ENCODE data around the gene LIM2.

Gene LIM2

DNA sequence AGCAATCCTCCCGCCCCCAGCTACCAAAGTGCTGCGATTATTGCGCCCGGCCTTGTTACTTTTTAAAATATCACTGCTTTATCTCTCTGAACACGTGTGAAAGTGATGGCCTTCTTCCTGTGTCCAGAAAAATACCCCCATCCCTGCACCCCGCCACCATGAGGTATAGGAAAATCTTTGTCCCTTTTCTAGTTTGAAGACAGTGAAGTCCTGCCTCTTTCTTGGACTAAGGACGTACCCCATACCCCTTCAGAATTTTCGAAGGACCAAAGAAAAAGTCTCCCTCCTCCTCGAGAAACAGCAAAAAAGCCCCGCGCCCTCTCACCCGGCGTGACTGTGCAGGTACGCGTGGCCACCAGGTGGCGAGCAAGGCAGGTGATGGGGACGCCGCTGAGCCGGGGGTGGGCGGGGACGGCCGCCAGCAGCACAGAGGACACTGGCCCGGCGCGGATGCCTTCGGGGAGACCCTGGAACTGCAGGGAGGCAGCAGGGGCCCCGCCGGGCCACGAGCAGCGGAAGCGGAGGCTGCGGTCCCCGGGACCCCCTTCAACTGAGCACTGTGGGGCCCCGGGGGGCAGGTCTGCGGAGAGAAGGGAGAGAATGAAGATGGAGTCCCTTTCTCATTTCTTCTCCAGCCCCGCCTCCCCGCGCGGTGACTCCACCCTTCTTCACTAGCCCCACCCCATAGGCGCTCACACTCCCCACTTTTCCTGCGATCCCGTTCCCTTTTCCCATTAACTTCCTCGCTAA lies 49.0 kb downstream of the LIM2 start:
- DNase-seq, result peak; percentile 75 to 81

DNA sequence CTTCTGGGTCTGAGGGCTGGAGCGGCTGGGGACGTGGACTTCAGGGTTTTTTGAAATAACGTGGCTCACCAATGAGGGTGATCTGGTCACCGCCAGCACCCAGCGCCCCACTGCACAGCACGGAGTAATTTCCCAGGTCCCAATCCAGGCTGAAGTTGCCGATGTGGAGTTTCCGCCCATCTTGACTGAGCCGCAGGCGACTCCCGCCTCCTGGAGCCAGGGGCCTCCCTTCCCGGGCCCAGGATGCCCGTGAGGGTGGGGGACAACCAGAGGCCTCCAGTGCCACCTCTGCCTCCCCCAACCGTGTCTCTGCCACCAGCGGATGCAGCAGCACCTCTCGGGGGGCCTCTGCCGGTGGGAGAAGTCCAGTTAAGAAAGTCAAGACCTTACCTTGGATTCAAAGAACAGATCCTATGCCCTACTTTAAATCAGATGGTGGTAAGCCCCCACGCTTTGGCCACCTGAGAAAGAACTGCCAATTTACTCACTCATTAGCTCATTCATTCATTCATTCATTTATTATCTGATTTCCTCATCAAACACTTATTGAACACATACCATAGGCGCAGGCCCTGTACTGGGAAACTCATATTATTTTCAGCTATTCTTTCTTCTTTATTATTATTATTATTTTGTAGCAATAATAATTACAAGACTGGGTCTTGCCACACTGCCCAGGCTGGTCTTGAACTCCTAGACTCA lies 49.8 kb downstream of the LIM2 start:
- DNase-seq, result no peak

DNA sequence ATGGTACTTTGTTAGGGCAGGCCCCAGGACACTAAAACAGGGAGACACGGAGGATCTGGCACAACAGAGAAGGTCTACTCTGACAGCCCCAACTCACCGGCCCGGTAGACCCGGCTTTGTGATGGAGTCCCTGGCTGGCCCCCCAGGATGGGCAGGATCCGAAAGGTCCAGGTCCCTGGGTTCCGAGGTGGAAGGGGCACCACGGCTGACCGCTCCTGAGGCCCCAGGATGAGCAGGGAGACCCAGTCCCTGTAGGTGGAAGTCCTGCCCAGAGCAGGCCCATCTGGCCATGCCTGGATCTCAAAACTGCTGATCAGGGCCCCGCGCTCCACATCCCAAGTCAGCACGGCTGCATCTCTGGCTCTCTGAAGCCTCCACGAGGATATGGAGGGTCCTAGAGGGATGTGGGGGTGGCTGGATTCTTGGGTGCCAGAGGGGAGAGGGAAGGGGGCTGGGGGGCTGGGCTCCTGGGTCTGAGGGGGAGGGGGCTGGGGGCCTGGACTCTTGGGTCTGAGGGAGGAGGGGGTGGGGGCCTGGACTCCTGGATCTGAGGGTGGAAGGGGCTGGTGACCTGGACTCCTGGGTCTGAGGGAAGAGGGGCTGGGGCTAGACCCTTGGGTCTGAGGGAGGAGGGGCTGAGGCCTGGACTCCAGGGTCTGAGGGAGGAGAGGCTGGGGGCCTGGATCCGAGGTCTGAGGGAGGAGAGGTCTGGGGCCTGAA lies 50.5 kb downstream of the LIM2 start:
- no peak for DNase-seq

DNA sequence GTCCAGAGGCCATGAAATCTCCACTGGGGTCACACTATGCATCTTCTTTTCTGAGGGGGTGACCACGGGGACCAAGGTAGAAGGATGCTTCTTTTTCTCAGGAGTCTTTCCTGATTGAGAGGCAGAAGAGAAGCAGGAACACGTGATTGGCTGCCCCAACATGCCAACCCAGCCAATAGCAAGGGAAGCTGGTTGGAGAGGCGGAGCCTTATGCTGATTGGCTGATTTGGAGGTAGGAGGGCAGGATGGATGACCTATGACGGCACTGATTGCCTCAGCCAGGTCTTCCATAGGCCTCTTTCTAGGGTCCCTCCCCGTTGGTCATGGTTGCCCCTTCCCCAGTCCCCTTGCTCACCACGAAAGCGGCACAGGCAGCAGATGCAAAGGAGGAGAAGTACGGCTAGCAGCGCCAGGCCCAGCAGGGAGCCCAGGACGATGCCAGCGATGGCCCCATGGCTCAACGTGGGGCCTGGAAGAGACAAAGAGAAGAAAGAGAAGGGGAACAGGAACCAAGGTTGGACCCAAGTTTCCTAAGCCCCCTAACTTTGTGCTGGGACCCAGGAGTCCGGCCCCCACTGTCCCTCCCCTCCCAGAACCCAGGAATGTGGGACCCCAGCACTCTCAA lies 53.8 kb downstream of the LIM2 start:
- DNase-seq, result peak; percentile 60 to 65

DNA sequence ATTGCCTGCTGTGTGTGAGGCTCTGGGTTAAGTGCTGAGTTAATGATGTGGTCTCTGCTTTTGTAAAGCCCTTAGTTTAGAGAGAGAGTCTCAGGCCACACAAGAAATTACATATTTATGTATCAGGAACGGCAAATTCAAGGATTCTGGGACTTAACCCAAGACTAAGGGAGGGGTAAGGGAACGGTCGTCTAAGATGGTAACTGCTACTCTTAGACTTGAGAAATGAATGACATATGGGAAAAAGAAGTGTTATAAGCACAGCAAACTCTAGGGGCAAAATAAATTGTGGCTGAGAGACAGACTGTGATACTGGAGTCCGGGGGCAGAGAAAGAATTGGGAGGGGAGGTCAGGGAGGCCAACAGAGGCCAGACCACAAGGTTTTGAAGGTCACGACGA lies 56.1 kb downstream of the LIM2 start:
- DNase-seq, result no peak

DNA sequence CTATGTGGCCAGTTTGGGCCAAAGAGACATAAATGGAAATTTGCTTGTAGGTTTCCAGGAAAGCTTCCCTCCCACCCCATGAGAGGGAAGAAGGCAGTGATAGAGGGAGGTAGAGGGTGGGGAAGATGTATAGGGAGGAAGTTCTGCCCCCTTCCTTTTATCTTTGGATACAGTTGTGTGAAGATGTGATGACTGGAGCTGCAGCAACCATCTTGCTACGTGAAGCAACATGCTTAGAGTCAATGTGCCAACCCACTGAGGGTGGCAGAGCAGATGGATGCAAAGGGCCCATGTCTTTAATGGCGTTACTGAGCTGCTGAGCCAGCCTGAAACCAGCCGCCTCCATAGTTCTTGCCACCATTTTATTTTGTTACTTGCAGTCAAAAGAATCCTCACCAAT lies 56.6 kb downstream of the LIM2 start:
- no peak for DNase-seq

DNA sequence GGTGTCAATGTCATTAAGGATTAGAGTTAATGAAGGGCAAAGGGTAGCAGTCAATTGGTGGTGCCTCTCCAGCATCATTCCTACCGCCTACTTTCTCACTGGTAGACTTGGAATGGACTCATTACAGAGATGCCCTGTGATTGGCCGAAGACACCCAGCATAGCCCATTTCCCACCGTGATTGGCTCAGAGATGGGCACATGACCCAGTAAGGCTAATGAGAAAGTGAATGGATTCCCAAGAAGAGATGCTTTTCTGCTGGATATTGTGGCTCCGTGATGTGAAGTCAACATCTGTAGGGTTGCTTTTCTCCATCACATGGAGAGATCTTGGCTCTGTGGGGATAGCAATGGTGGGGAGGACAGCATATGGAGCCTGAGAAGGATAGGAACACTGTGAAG lies 57.4 kb downstream of the LIM2 start:
- no peak for DNase-seq
